HepG2 (cell line): ENCODE data around the gene PML. TPM values are rescaled to one million over a fixed set of nuclear protein-coding genes. Genes with fewer than 3 reads are reported as not detected.
A peak's percentile ranks its signal among the peaks of the same experiment; 100 is the strongest.

ENCODE experiments used
- CENPBD1 ChIP-seq: sonication (generic); formaldehyde crosslinking; IDR thresholded peaks from 2 replicates; pipeline ENCODE4 v1.8.0; 2022; ENCODE audit warnings: missing genetic modification reagents, low read depth, mild to moderate bottlenecking, borderline replicate concordance
- CSRNP2 ChIP-seq: sonication (generic); formaldehyde crosslinking; conservative IDR thresholded peaks from 2 replicates; pipeline ENCODE4 v1.8.0; 2022; ENCODE audit warnings: low read depth, missing genetic modification reagents
- DZIP1 ChIP-seq: sonication (generic); formaldehyde crosslinking; IDR thresholded peaks from 2 replicates; pipeline ENCODE4 v1.5.0; 2020; ENCODE audit warnings: mild to moderate bottlenecking, missing genetic modification reagents
- E2F1 ChIP-seq: sonication (generic); formaldehyde crosslinking; IDR thresholded peaks from 2 replicates; pipeline ENCODE4 v1.5.0; 2020; ENCODE audit warnings: missing genetic modification reagents
- EHMT2 ChIP-seq: fragments of 200-600 bp; sonication (generic); IDR thresholded peaks from 2 replicates; pipeline ENCODE4 v1.7.0; 2017; ENCODE audit warnings: antibody characterized with exemption, low read depth, low read length, borderline replicate concordance
- ELF1 ChIP-seq: sonication (generic); formaldehyde crosslinking; IDR thresholded peaks from 2 replicates; pipeline ENCODE4 v1.4.0; 2020; ENCODE audit warnings: missing genetic modification reagents
- FOXJ3 ChIP-seq: sonication (generic); formaldehyde crosslinking; IDR thresholded peaks from 2 replicates; pipeline ENCODE4 v1.4.0; 2020; ENCODE audit warnings: missing genetic modification reagents, mild to moderate bottlenecking, borderline replicate concordance
- FOXK2 ChIP-seq: fragments of 450-650 bp; IDR thresholded peaks from 2 replicates; pipeline ENCODE4 v1.6.1; 2016
- KDM5B ChIP-seq: sonication (generic); formaldehyde crosslinking; IDR thresholded peaks from 2 replicates; pipeline ENCODE4 v1.4.0; 2020; ENCODE audit warnings: missing genetic modification reagents, mild to moderate bottlenecking, borderline replicate concordance
- MAF1 ChIP-seq: sonication (generic); formaldehyde crosslinking; IDR thresholded peaks from 2 replicates; pipeline ENCODE4 v1.5.0; 2020; ENCODE audit warnings: missing genetic modification reagents, borderline replicate concordance
- PRMT3 ChIP-seq: sonication (generic); formaldehyde crosslinking; IDR thresholded peaks from 2 replicates; pipeline ENCODE4 v1.8.1; 2022; ENCODE audit warnings: low read depth, mild to moderate bottlenecking, moderate library complexity, missing genetic modification reagents, borderline replicate concordance
- REL ChIP-seq: sonication (generic); formaldehyde crosslinking; conservative IDR thresholded peaks from 2 replicates; pipeline ENCODE4 v1.8.0; 2022; ENCODE audit warnings: mild to moderate bottlenecking, missing genetic modification reagents, moderate library complexity
- TCF7L2 ChIP-seq: IDR thresholded peaks from 2 replicates; pipeline ENCODE4 v1.6.1; 2011; ENCODE audit warnings: mild to moderate bottlenecking, low read depth, low read length, moderate library complexity
- UBTF ChIP-seq: sonication (generic); formaldehyde crosslinking; IDR thresholded peaks from 2 replicates; pipeline ENCODE4 v1.4.0; 2020; ENCODE audit warnings: mild to moderate bottlenecking, missing genetic modification reagents
- ZBTB34 ChIP-seq: sonication (generic); formaldehyde crosslinking; IDR thresholded peaks from 2 replicates; pipeline ENCODE4 v1.8.0; 2022; ENCODE audit warnings: mild to moderate bottlenecking, missing genetic modification reagents
- ZNF567 ChIP-seq: sonication (generic); formaldehyde crosslinking; IDR thresholded peaks from 2 replicates; pipeline ENCODE4 v1.8.1; 2023; ENCODE audit warnings: mild to moderate bottlenecking, missing genetic modification reagents, borderline replicate concordance
- ZNF605 ChIP-seq: sonication (generic); formaldehyde crosslinking; IDR thresholded peaks from 2 replicates; pipeline ENCODE4 v1.8.0; 2022; ENCODE audit warnings: mild to moderate bottlenecking, missing genetic modification reagents
- ZNF616 ChIP-seq: sonication (generic); formaldehyde crosslinking; IDR thresholded peaks from 2 replicates; pipeline ENCODE4 v1.5.0; 2020; ENCODE audit warnings: low read depth, mild to moderate bottlenecking, missing genetic modification reagents
- ZNF850 ChIP-seq: sonication (generic); formaldehyde crosslinking; conservative IDR thresholded peaks from 2 replicates; pipeline ENCODE4 v1.9.0; 2021; ENCODE audit warnings: mild to moderate bottlenecking, missing genetic modification reagents
- polyA plus RNA-seq, 8 experiments: library from polyadenylated mRNA; depleted of rRNA in 3 of 8; stranded (reverse) in 7 of 8; unstranded in 1 of 8; fragments of >200 nt; fragmentation: Illumina TruSeq in 4 of 8; extraction: Trizol in 4 of 8; gene quantifications; 2 replicates each; pipeline versions ENCODE4 v1.2.1 to v1.2.3, GENCODE V29; 2011 to 2016; ENCODE audit warnings: low read depth in 4 of 8, missing spikeins in 1 of 8, mixed read lengths in 1 of 8; ENCODE audit not compliant: insufficient read depth in 1 of 8
- total RNA-seq, 5 experiments: library from RNA; depleted of rRNA; stranded (reverse); fragments of >200 nt; fragmentation: Illumina TruSeq; extraction: Trizol; gene quantifications; 2 replicates each; pipeline ENCODE4 v1.2.3, GENCODE V29; 2016; ENCODE audit warnings: low read depth in 1 of 5

PML gene
- total and polyA plus RNA-seq, 2 of the 13 experiments (the other 11 are each of a cell fraction or from before 2014, with no cell fraction given), result 2.9 to 3.9 TPM

- TF ChIP-seq E2F1 (CRISPR knock-in tag) (no peak), KDM5B (CRISPR knock-in tag) (no peak), ZBTB34 (no peak), ELF1 (peak; percentile 10; the same call in 1 of the 2 replicates), CENPBD1 (CRISPR knock-in tag) (no peak), FOXJ3 (CRISPR knock-in tag) (no peak), ZNF567 (no peak), FOXK2 (no peak), DZIP1 (CRISPR knock-in tag) (no peak), ZNF850 (CRISPR knock-in tag) (no peak), REL (CRISPR knock-in tag) (no peak), MAF1 (CRISPR knock-in tag) (no peak), ZNF605 (CRISPR knock-in tag) (no peak), TCF7L2 (no peak), ZNF616 (CRISPR knock-in tag) (no peak), UBTF (CRISPR knock-in tag) (peak; percentile 55; the same call in 1 of the 2 replicates), PRMT3 (CRISPR knock-in tag) (no peak), CSRNP2 (CRISPR knock-in tag) (no peak), EHMT2 (no peak)
Observed at GRCh38 chr15:73950831-73951561, 43.5 kb upstream of the PML start (continued).
